Coronary artery (tissue), 2 donors: ENCODE results near the gene SLC2A9.

ENCODE experiments used
- DNase-seq: peaks from one replicate; pipeline ENCODE4 v3.0.0-alpha.2; 2017; ENCODE audit warnings: low spot score
- H3K27ac ChIP-seq, 2 donors: fragments of 200-600 bp; sonication (generic); one replicate each; pipeline ENCODE4 v1.5.1; 2016 to 2019
- H3K4me3 ChIP-seq: fragments of 200-600 bp; sonication (generic); 2 replicates; pipeline ENCODE4 v1.5.1; 2016; ENCODE audit warnings: mild to moderate bottlenecking, moderate library complexity
- CTCF ChIP-seq: fragments of 200-600 bp; sonication (generic); IDR thresholded peaks from one replicate; pipeline ENCODE4 v1.5.1; 2019; ENCODE audit warnings: antibody characterized with exemption

The SLC2A9 gene

GRCh38 chr4:9921326-9921725 lies 100.0 kb downstream of the SLC2A9 start:
- Histone ChIP-seq H3K4me3 (no peak overlapping the region), H3K27ac (no peak overlapping the region)
- DNase-seq: no peak
- no peak for TF ChIP-seq CTCF

GRCh38 chr4:9920029-9920428 lies 101.3 kb downstream of the SLC2A9 start:
- Histone ChIP-seq H3K4me3 (no peak overlapping the region), H3K27ac (no peak overlapping the region)

GRCh38 chr4:9919047-9919446 lies 102.2 kb downstream of the SLC2A9 start:
- Histone ChIP-seq H3K4me3 (no peak overlapping the region), H3K27ac (no peak overlapping the region)
- no peak for DNase-seq
- TF ChIP-seq CTCF: no peak

More at GRCh38 chr4:9920029-9920428, 101.3 kb downstream of the SLC2A9 start:
- DNase-seq: no peak
- no peak for TF ChIP-seq CTCF

GRCh38 chr4:9918484-9918883 lies 102.8 kb downstream of the SLC2A9 start:
- no peak for DNase-seq
- no peak overlapping the region for H3K4me3 ChIP-seq

GRCh38 chr4:9916937-9917336 lies 104.4 kb downstream of the SLC2A9 start:
- no peak overlapping the region for H3K4me3 ChIP-seq
- DNase-seq: no peak
- no peak for TF ChIP-seq CTCF
- no peak overlapping the region for H3K27ac ChIP-seq

More at GRCh38 chr4:9918484-9918883, 102.8 kb downstream of the SLC2A9 start:
- no peak overlapping the region for H3K27ac ChIP-seq
- no peak for TF ChIP-seq CTCF

GRCh38 chr4:9916346-9916745 lies 105.0 kb downstream of the SLC2A9 start:
- no peak overlapping the region for H3K4me3 ChIP-seq
- DNase-seq: no peak
- H3K27ac ChIP-seq: no peak overlapping the region
- no peak for TF ChIP-seq CTCF

- Histone ChIP-seq H3K4me3 (no peak overlapping the region), H3K27ac (no peak overlapping the region)
- DNase-seq: no peak
- no peak for TF ChIP-seq CTCF
Measured at GRCh38 chr4:9913846-9914245, 107.5 kb downstream of the SLC2A9 start.
